ENCODE results near the gene SPX. TPM values are rescaled to one million over a fixed set of nuclear protein-coding genes. Genes with fewer than 3 reads are reported as not detected.

SPX gene
- total RNA-seq, 1 experiment from 2014 or later: 0.39 TPM

DNA sequence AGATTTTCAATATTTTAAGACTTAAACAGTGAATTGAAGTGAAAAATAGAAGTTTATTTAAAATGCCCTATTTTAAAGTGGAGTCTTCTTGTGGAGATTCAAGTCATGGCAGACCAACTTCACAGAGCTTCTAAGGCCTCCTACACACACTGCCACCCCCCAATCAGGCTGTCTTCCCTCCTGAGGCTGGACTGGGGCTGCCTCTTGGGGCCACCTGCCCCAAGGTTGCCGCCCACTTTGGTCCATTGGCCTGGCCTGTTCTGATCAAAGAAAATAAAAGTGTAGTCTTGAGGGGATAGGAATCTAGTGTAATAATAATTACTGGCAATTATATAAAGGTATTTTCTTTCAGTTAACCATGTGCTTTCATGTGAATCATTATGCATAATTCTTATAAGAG lies 23.2 kb upstream of the SPX start:
- H3K9me3 ChIP-seq (ENCODE audit: insufficient read depth, low read depth): no peaks in the 10 kb centered on the region
- H3K36me3 ChIP-seq (ENCODE audit: low read depth): 0 out of 2 replicates have a peak, but pooled peaks cover under 1% of the 10 kb centered on the region
- H3K4me1 ChIP-seq (replicated peaks; ENCODE audit: insufficient read depth): peaks cover 28% of the 10 kb centered on the region
- peaks cover 3% of the 10 kb centered on the region; the same call in 1 of the 2 replicates for H4K20me1 ChIP-seq (ENCODE audit: insufficient read depth)
- H2AFZ ChIP-seq: no peak overlapping the region
- peak overlapping the region; percentile 93; the same call in 1 of the 2 replicates for H3K4me3 ChIP-seq
- no peak for DNase-seq
- TSS peak; percentile 40 for BruUV-seq (replicated peaks)
- CTCF ChIA-PET: no interaction called here
- POLR2A ChIA-PET (ENCODE audit: unreplicated experiment): interaction anchor here (0.7 kb wide), 1 partner anchor 15 kb away, joined by 5 read pairs; no protein-coding TSS in a partner anchor
- TF ChIP-seq, protein P1, sequence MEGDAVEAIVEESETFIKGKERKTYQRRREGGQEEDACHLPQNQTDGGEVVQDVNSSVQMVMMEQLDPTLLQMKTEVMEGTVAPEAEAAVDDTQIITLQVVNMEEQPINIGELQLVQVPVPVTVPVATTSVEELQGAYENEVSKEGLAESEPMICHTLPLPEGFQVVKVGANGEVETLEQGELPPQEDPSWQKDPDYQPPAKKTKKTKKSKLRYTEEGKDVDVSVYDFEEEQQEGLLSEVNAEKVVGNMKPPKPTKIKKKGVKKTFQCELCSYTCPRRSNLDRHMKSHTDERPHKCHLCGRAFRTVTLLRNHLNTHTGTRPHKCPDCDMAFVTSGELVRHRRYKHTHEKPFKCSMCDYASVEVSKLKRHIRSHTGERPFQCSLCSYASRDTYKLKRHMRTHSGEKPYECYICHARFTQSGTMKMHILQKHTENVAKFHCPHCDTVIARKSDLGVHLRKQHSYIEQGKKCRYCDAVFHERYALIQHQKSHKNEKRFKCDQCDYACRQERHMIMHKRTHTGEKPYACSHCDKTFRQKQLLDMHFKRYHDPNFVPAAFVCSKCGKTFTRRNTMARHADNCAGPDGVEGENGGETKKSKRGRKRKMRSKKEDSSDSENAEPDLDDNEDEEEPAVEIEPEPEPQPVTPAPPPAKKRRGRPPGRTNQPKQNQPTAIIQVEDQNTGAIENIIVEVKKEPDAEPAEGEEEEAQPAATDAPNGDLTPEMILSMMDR (conservative IDR thresholded peaks at IDR 0.05): no peak
- TF ChIP-seq EZH2 (IDR thresholded peaks at IDR 0.05; ENCODE audit: low read depth): no peak
- H3K9me2 ChIP-seq (ENCODE audit: insufficient read depth): no peaks in the 10 kb centered on the region
- H3K4me2 ChIP-seq: peak overlapping the region; percentile 94
- intact Hi-C loops (cut with micrococcal nuclease; ENCODE audit: unreplicated experiment): no loop called here
- no peaks in the 10 kb centered on the region for H3K27me3 ChIP-seq (ENCODE audit: insufficient read depth, low read depth)
- no peak overlapping the region for H3K27ac ChIP-seq
- H3F3A ChIP-seq (ENCODE audit: insufficient read depth, low read depth): peaks cover 9% of the 10 kb centered on the region; the same call in 1 of the 2 replicates
- peaks cover 70% of the 10 kb centered on the region for H3K79me2 ChIP-seq (ENCODE audit: low read depth)

DNA sequence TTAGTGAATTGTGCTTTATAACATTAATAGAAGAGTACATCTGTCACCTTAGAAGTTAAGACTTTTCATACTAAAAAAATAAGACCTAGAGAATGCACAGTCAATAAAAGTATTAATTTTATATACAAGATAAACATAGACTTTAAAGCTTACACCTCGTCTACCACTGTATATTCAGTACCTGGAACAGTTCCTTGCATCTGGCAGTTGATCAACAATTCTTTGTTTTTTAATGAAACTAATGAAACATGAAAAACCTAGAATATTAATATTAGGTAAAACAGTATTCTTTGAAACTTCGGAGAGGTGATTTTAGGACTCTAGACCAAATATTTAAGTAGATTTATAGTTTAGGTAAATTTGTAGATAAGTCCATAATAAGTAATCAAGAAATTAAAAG lies 20.2 kb upstream of the SPX start:
- TF ChIP-seq, protein P1 (conservative IDR thresholded peaks at IDR 0.05): no peak
- no peak for TF ChIP-seq EZH2 (IDR thresholded peaks at IDR 0.05; ENCODE audit: low read depth)
- Histone ChIP-seq H4K20me1 (ENCODE audit: insufficient read depth) (peaks cover 3% of the 10 kb centered on the region; the same call in 1 of the 2 replicates), H3K27ac (no peak overlapping the region), H2AFZ (no peak overlapping the region), H3K4me3 (no peak overlapping the region), H3K9me3 (ENCODE audit: insufficient read depth, low read depth) (no peaks in the 10 kb centered on the region), H3K9me2 (ENCODE audit: insufficient read depth) (no peaks in the 10 kb centered on the region), H3K27me3 (ENCODE audit: insufficient read depth, low read depth) (no peaks in the 10 kb centered on the region), H3K4me2 (no peak overlapping the region), H3K4me1 (replicated peaks; ENCODE audit: insufficient read depth) (peaks cover 14% of the 10 kb centered on the region), H3F3A (ENCODE audit: insufficient read depth, low read depth) (peaks cover 4% of the 10 kb centered on the region; the same call in 1 of the 2 replicates), H3K36me3 (ENCODE audit: low read depth) (peaks cover 6% of the 10 kb centered on the region; the same call in 1 of the 2 replicates), H3K79me2 (ENCODE audit: low read depth) (peaks cover 59% of the 10 kb centered on the region)
- POLR2A ChIA-PET (ENCODE audit: unreplicated experiment): interaction anchor here (0.6 kb wide), 1 partner anchor 172 kb away, joined by 3 read pairs; no protein-coding TSS in a partner anchor
- DNase-seq: no peak
- no TSS peak for BruUV-seq (replicated peaks)
- CTCF ChIA-PET: no interaction called here
- intact Hi-C loops (cut with micrococcal nuclease; ENCODE audit: unreplicated experiment): no loop called here

DNA sequence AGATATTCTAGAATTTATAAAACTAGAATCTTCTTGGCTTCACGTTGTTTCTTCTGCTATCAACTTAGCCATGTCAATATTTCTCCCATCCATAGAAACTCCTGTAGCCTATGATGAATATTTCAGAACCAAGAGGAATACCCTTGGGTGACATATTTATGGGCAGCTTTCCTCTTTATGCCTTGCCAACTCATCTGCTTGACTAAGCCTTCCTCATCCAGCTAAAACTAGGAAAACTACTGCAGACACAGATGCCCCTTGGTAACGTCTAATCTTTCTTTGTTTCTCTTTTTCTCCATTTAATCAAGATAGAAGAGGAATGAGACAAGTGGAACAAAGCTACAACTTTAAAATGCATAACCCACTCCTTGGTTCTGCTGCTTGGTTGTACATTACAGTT lies 18.2 kb upstream of the SPX start:
- DNase-seq: no peak
- no peak overlapping the region for H3K4me3 ChIP-seq
- H4K20me1 ChIP-seq (ENCODE audit: insufficient read depth): peaks cover 3% of the 10 kb centered on the region; the same call in 1 of the 2 replicates
- BruUV-seq (replicated peaks): no TSS peak
- H3K36me3 ChIP-seq (ENCODE audit: low read depth): peaks cover 6% of the 10 kb centered on the region; the same call in 1 of the 2 replicates
- ChIA-PET POLR2A (ENCODE audit: unreplicated experiment) (no interaction called here), CTCF (no interaction called here)
- H3K79me2 ChIP-seq (ENCODE audit: low read depth): peaks cover 47% of the 10 kb centered on the region
- H3K4me2 ChIP-seq: no peak overlapping the region
- no peaks in the 10 kb centered on the region for H3K9me3 ChIP-seq (ENCODE audit: insufficient read depth, low read depth)
- no peak for TF ChIP-seq EZH2 (IDR thresholded peaks at IDR 0.05; ENCODE audit: low read depth)
- intact Hi-C loops (cut with micrococcal nuclease; ENCODE audit: unreplicated experiment): no loop called here
- no peak overlapping the region for H3K27ac ChIP-seq
- H3F3A ChIP-seq (ENCODE audit: insufficient read depth, low read depth): no peaks in the 10 kb centered on the region
- no peak overlapping the region for H2AFZ ChIP-seq
- no peaks in the 10 kb centered on the region for H3K9me2 ChIP-seq (ENCODE audit: insufficient read depth)
- H3K27me3 ChIP-seq (ENCODE audit: insufficient read depth, low read depth): no peaks in the 10 kb centered on the region
- peaks cover 8% of the 10 kb centered on the region for H3K4me1 ChIP-seq (replicated peaks; ENCODE audit: insufficient read depth)

DNA sequence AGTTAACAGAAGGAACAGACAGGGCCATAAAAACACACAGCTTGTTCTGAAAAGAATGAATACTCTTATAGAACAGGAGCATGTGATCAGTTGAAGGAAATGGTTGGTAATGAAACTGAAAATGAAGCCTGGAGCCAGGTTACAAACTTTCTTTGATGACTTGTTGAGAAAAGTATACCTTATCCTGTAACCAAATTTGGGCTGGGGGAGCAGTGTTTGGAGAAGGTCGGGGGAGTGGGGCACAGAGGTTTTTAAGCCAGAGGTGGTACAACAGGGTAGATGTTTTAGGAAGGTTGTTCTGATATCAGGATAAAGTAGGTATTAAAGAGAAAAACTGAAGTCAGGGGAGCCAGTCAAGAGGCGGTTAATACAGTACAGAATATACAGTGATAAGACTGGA lies 16.3 kb upstream of the SPX start:
- Histone ChIP-seq H3F3A (ENCODE audit: insufficient read depth, low read depth) (no peaks in the 10 kb centered on the region), H3K4me1 (replicated peaks; ENCODE audit: insufficient read depth) (no peaks in the 10 kb centered on the region), H3K79me2 (ENCODE audit: low read depth) (peaks cover 28% of the 10 kb centered on the region), H3K27ac (no peak overlapping the region), H3K9me2 (ENCODE audit: insufficient read depth) (no peaks in the 10 kb centered on the region), H3K9me3 (ENCODE audit: insufficient read depth, low read depth) (no peaks in the 10 kb centered on the region), H4K20me1 (ENCODE audit: insufficient read depth) (peaks cover 3% of the 10 kb centered on the region; the same call in 1 of the 2 replicates), H3K27me3 (ENCODE audit: insufficient read depth, low read depth) (no peaks in the 10 kb centered on the region), H2AFZ (no peak overlapping the region), H3K4me3 (no peak overlapping the region), H3K4me2 (no peak overlapping the region), H3K36me3 (ENCODE audit: low read depth) (peaks cover 15% of the 10 kb centered on the region)
- no peak for DNase-seq
- no peak for TF ChIP-seq EZH2 (IDR thresholded peaks at IDR 0.05; ENCODE audit: low read depth)
- TF ChIP-seq, protein P1 (conservative IDR thresholded peaks at IDR 0.05): no peak
- intact Hi-C loops (cut with micrococcal nuclease; ENCODE audit: unreplicated experiment): no loop called here
- no TSS peak for BruUV-seq (replicated peaks)
- CTCF ChIA-PET: interaction anchor here (0.5 kb wide), 1 partner anchor 183 kb away, joined by 6 read pairs; no protein-coding TSS in a partner anchor
- POLR2A ChIA-PET (ENCODE audit: unreplicated experiment): no interaction called here

Measured in PC-9 (cell line).